ENCODE data around the gene FKBP1A. TPM values are rescaled to one million over a fixed set of nuclear protein-coding genes. Genes with fewer than 3 reads are reported as not detected.

Gene FKBP1A
- total and polyA plus RNA-seq, 9 of the 15 experiments (the other 6 are each of a cell fraction or from before 2014, with no cell fraction given): 48.8 to 502 (median 89.6) TPM

DNA sequence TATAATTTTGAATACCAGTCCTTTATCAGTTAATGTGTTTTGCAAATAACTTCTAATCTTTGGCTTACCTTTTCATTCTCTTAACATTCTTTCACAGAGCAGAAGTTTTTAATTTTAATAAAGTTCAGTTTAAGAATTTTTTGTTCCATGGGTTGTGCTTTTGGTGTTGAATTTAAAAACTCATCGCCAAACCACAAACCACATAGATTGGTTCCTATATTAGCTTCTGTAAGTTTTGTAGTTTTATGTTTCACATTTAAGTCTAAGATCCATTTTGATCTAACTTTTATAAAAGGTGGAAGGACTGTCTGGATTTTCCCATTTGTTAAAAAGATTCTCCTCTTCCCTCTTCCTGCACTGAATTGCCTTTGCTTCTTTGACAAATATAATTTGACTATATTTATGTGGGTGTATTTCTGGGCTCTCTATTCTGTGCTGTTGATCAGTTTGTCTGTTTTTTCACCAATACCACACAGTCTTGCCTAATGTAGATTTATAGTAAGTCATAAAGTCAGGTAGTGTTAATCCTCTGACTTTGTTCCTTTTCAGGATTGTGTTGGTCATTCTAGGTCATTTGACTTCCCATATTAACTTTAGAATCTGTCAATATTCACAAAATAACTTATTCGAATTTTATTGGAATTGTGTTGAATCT, 46.4 kb downstream of the FKBP1A start (continued):
- TF ChIP-seq ZHX1 (conservative IDR thresholded peaks at IDR 0.05; ENCODE audit: low read length) (no peak), ZBTB8A (IDR thresholded peaks at IDR 0.05; ENCODE audit: partially characterized antibody) (no peak)

DNA sequence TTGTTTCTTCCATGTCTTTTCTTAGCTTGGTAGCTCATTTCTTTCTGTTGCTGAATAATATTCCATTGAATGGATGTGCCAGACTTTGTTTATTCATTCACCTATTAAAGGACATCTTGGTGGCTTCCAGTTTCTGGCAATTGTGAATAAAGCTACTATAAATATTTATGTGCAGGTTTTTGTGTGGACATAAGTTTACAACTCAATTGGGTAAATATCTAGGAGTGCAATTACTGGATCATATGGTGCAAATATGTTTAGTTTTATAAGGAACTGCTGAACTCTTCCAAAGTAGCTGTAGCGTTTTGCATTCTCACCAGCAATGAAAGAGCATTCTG, 47.1 kb downstream of the FKBP1A start:
- BruUV-seq (replicated peaks): no TSS peak
- Histone ChIP-seq H3K9me3 (replicated peaks; ENCODE audit: control insufficient read depth, insufficient read depth, low read depth, low read length) (no peaks in the 10 kb centered on the region), H3K4me3 (no peak overlapping the region), H3K9me1 (ENCODE audit: control insufficient read depth, insufficient read depth, low read length) (no peaks in the 10 kb centered on the region), H3K36me3 (ENCODE audit: control insufficient read depth, insufficient read depth, low read length) (no peaks in the 10 kb centered on the region), H3K9ac (ENCODE audit: insufficient read depth in 1 of 2, low read depth in 2 of 2, low read length in 2 of 2) (no peak overlapping the region), H2AFZ (ENCODE audit: low read depth, low read length) (no peak overlapping the region), H3K4me1 (replicated peaks in 1 of 2; ENCODE audit: control insufficient read depth in 2 of 2, insufficient read depth in 2 of 2, low read length in 2 of 2) (no peaks in the 10 kb centered on the region), H3K27me3 (ENCODE audit: control insufficient read depth in 2 of 2, insufficient read depth in 2 of 2, low read length in 2 of 2) (no peaks in the 10 kb centered on the region), H4K20me1 (replicated peaks; ENCODE audit: control insufficient read depth, insufficient read depth, low read length) (peaks cover 5% of the 10 kb centered on the region; the same call in 1 of the 2 replicates), H3K79me2 (ENCODE audit: control insufficient read depth, insufficient read depth, low read length) (no peaks in the 10 kb centered on the region), H3K4me2 (ENCODE audit: insufficient read depth, low read length) (no peak overlapping the region), H3K27ac (ENCODE audit: extremely low read depth, low read depth, low read length) (no peak overlapping the region)
- ATAC-seq (no peak), DNase-seq (ENCODE audit: extremely low read depth in 1 of 4, low spot score in 3 of 4) (no peak), FAIRE-seq (no peak)
- 89% methylated on average over 1 of the region's 1 CpG for WGBS (ENCODE audit: insufficient coverage, low coverage, missing lambda C conversion rate)
- ChIA-PET CTCF (ENCODE audit: low intra/inter-chr PET ratio) (no interaction called here), POLR2A (no interaction called here)
- in situ Hi-C loops (cut with MboI): no loop called here
- intact Hi-C loops (cut with micrococcal nuclease): no loop called here
- no peak for TF ChIP-seq YBX1 (IDR thresholded peaks at IDR 0.05)
- no peak for TF ChIP-seq LARP7 (IDR thresholded peaks at IDR 0.05)

Measured in K562 (cell line).